ENCODE results near the gene OR7A10.

OR7A10 gene

DNA sequence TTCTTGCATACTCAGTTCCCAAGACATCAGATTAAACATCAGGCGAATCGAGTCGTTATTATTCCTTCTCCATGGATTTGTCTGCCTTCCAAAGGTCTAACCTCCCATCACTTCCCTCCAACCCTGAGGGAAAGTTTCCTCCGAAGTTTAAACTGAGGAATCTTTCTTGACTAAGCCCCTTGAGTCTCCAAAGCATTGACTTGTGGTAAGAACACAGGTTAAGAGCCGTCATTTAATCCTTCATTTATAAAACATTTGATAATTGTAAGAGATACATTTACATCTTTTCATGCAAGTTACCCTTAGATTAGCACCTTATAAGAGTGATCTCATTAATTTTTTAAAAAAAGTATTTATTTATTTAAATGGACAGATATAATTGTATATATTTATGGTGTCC is at the start of gene OR7A10:
TSS of gene OR7A10 (minus strand) at position 101 of the 400 bp plus-strand sequence. CDS start 7,045 bp downstream, outside the sequence.
- no peak for DNase-seq (ENCODE audit: low read depth)

DNA sequence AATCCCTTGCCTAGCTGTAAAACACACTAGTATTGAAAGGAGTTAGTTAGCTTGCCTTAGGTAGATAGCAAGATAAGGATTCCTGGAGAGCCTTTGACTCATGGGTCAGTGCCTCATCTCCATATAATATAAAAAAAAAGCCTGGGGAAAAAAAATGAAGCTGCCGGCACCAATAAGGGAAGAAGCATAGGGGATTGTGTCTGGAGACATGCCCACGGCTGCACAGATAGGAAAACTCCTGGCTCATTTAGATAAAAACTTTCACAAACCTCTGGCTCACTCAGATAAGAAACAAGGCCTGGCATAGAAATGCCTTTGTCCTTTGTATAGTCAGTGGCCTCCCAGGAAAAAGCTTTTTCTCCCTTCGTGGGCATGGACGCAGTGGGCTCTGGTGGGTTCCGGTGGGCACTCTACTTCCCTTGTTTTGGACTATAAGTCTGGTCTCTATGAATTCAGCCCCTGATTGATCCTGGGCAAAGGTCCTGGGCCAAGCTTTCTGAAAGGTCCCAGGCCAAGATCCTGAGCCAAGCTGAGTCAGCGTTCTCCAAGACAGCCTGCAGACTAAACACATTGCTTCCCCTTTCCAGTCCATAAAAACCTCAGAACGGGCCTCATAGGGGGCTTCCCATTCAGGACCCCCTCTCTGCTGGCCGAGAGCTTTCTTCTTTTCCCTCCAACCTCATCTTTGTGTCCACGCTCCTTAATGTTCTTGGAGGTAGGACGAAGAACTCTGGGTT is 42.1 kb upstream of the OR7A10 start:
- no peak for DNase-seq (ENCODE audit: low read depth)

DNA sequence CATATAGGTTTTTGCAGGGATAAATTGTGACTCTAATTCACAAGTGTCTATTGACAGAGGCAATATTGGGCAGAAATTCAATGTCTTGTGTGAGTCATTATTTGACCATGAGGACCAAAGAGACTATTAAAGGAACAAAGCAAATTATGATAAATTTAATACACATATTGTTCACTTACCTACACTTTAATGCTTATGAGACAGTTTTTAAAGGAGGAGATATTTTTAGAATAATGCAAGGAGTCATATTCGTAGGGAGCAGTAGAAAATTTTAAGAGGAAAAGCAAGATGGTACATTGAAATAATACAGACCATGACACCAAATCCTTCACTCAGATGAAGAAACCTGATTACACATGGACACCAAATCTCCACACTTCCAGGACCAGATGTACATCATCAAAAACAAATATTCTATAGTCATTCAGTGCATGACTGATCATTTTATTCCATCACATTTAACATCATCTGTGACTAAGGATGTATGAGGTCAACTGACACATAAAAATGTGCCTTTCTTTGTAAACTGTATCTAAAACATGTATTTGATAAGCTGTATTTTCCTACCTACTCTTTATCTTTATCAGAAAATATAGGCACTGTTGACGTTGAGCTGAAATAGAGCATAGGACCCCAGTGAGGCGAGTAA is 41.4 kb upstream of the OR7A10 start:
- no peak for DNase-seq (ENCODE audit: low read depth)

DNA sequence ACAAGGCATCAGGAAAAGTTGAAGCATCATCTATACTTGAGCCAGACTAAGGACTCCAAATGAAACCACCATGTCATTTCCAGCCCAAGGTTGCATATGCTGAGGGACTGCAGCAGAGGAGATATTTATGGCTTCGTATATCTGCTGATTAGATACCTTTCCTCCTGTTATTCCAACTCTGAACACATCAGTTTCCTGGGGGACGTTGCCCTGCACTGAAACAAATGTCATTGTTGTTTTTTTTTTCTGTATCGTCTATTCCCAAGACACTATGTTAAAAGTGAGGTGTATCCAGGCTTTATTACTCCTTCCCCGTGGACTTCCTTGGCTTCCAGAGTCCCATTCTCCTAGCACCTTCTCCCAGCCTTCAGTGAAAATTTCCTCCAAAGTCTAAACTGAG is 37.3 kb upstream of the OR7A10 start, which contains the start of gene OR7A17:
TSS of gene OR7A17 (minus strand) at position 101 of the 400 bp plus-strand sequence. CDS start 4,777 bp downstream, outside the sequence.
- DNase-seq (ENCODE audit: low read depth), result no peak

DNA sequence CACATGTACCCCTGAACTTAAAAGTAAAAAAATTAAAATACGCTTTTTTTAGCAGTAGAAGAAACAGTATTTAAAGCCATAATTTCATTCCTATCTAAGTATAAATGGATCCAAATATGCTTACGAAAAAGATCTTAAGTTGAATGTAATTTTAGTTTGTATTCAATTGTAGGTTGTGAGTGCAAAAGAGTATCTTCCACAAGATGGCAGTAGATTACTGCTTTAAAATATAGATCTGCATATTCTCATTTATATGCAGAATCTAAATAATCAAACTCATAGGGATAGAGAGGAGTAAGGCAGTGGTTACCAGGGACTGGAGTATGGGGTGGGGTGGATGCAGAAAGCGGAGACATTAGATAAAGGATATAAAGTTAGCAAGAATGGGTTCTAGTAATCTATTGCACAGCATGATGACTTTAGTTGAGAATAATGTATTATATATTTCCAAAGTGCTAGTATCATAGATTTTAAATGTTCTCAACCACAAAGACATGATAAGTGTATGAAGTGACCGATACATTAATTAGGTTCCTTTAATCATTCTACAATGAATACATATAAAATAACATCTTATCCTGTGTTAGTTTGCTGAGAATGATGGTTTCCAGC is 23.0 kb upstream of the OR7A10 start:
- no peak for DNase-seq (ENCODE audit: low read depth)

DNA sequence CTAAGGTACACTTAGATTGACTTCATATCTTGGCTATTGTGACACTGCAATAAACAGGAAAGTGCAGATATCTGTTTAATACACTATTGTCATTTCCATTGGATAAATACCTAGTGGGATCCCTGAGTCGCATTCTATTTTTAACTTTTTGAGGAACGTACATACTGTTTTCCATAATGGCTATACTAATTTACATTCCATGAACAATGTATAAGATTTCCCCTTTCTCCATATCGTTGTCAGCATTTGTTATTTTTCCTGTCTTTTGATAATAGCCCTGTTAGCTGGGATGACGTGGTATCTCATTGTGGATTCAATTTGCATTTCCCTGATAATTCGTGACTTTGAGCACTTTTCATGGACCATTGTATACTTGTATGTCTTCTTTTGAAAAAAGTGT is 19.8 kb upstream of the OR7A10 start:
- no peak for DNase-seq (ENCODE audit: low read depth)

DNA sequence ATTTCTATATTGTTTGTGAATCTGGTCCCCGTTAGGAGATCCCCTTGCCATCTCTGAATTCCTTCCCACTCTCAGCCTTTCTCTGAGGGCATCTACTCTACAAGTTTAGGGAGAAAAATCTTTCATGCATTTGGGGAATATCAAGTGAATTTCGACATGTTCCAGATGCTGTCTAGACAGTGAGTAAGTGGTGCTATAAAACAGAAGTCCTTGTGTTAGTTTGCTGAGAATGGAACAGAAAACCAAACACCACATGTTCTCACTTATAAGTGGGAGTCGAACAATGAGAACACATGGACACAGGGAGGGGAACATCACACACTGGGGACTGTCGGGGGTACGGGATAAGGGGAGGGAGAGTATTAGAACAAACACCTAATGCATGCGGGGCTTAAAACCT is 5.1 kb downstream of the OR7A10 start:
- DNase-seq (ENCODE audit: low read depth), result no peak

DNA sequence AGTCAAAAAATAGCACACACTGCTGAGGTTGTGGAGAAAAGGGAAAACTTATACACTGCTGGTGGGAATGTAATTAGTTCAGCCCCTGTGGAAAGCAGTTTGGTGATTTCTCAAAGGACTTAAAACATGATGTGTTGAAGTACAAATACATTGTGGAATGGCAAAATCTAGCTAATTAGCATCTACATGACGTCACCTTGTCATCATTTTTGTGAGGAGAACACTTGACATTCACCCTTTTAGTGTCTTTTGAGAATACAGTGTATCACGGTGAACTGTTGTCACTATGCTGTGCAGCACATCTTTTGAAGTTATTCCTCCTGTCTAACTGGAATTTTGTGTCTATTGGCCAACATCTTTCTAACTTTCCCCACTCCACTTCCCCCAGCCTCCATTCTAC is 5.6 kb downstream of the OR7A10 start:
- no peak for DNase-seq (ENCODE audit: low read depth)

DNA sequence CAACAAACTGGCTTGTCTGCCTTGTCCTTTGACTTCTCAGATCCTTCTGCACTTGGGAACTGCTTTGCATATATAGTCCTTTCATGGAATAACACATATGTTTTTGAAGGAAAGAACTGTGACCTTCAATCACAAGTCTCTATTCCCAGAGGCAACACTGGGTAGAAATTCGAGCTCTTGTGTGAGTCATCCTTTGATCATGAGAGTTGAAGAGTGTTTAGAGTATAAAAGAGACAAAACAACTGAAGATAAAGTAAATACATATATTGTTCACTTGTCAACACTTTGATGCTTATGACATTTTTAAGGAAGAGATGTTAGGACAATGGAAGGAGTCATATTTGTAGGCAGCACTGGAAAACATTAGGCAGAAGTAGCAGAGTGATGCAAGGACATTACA is 8.5 kb downstream of the OR7A10 start:
- no peak for DNase-seq (ENCODE audit: low read depth)

DNA sequence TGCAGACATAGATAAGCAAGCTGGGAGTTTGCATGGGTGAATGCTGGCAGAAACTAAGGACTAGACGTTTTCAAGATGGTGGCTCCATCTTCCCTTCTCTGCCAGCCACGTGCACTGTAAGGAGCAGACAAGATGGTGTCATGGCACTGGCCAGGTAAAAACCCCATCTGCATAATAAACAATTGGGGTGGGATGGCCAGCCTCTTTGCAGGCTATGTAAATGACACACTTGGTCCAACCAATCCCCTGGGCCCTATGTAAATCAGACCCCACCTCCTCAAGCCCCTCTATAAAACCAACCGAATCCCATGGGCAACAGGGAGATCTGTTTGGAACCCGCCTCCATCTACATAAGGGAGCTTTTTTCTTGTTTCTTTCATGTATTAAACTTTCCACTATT is 11.3 kb downstream of the OR7A10 start:
- DNase-seq (ENCODE audit: low read depth), result no peak

DNA sequence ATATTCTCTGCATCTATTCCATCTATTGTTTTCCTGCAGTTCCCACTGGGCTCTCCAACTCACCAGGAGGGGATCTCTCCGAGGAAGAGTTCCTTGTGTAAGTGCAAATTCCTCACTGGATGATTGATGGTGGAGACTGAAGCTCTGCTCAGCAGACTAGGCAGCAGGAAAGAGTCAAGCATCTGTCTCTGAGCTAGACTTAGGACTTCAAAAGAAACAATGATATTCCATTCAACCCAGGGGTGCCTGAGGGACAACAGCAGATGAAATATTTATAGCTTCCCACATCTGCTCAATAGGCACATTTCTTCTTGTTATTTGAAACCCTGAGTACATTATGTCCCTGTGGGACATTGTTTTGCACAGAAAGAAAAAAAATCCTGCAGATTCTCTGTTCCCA is 13.7 kb downstream of the OR7A10 start, which contains the start of the genes OR7A5 and OR7C1:
TSS of gene OR7A5 (minus strand) at position 175 of the 400 bp plus-strand sequence. CDS start 6,944 bp downstream, outside the sequence.
TSS of gene OR7C1 (minus strand) at position 175 of the 400 bp plus-strand sequence. CDS start 35,049 bp downstream, outside the sequence.
- no peak for DNase-seq (ENCODE audit: low read depth)

DNA sequence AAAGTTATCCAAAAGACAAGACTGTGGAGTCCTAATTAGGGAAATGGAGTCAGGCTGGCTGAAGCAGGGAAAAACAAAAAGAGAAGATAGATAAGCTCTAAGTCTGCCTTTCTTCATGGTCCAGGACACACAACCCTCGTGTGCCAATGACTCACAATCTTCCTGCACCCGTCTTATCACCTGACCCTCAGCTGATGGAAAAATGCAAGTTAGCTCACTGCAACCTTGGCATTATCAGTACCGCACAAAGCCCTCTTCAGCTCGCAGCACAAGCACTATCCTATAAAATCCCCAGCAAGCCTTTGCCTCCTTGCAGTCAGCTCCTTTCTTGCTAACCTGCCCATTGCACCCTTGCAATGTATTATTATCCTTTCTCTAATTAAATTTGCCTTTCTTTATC is 18.0 kb downstream of the OR7A10 start:
- DNase-seq (ENCODE audit: low read depth), result no peak

DNA sequence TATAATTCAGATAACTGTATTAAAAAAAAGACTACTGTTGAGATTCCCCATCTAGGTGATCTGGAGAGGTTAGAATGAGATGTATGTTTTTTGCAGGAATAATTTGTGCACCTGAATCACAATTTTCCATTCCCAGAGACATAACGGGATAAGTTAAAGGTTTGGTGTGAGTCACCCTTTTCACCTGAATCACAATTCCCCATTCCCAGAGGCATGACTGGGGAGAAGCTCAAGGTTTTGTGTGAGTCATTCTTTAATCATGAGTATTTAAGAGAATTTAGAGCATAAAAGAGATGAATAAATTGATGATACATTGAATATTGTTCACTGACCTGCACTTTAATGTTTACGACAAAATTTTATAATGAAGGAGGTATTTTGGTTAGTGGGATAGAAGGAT is 22.7 kb downstream of the OR7A10 start:
- no peak for DNase-seq (ENCODE audit: low read depth)

DNA sequence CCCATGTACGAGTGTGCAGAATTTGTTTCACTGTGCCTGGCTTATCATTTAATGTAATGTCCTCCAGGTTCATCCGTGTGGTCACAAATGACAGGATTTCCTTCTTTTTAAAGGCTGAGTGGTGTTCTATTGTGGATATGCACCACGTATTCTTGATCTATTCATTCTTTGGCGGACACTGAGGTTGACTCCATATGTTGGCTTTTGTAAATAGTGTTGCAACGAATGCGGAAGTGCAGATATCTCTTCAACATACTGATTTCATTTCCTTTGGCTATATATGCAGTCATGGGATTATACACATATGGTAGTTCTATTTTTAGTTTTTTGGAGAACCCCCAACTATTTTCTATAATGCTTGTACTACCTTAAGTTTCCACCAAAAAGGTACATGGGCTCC is 26.8 kb downstream of the OR7A10 start:
- DNase-seq (ENCODE audit: low read depth), result no peak

DNA sequence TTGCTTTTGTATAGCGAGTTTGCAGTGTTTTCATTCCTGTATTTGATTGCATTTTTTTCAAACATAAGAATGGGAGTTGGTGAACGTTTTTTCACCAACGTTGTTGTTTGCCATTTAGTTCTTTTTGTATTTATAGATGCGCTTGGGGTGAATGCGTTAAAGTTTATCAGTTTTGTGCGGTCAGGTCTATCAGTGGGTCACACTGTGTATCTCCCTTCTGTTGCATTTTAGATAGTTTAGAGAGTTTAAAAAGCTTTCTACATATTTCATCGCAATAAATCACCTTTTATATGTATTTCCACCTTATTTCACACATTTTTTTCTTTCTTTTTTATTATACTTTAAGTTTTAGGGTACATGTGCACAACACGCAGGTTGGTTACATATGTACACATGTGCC is 30.1 kb downstream of the OR7A10 start:
- no peak for DNase-seq (ENCODE audit: low read depth)

DNA sequence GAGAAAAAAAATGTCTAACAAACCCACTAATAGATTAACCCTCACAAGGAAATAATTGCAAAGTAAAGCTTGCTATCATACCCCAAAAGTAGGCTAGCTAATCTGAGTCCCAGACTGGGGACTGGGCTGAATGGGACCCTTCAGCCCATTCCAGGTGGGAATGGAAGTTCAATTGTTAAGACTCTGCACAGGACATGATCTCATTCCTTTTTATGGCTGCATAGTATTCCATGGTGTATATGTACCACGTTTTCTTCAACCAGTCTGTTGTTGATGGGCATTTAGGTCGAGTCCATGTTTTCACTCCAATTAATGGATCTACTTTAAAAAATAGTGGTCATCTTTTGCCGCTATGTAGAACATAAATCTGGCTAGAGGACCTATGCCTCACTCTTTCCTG is 31.7 kb downstream of the OR7A10 start:
- DNase-seq (ENCODE audit: low read depth), result no peak

DNA sequence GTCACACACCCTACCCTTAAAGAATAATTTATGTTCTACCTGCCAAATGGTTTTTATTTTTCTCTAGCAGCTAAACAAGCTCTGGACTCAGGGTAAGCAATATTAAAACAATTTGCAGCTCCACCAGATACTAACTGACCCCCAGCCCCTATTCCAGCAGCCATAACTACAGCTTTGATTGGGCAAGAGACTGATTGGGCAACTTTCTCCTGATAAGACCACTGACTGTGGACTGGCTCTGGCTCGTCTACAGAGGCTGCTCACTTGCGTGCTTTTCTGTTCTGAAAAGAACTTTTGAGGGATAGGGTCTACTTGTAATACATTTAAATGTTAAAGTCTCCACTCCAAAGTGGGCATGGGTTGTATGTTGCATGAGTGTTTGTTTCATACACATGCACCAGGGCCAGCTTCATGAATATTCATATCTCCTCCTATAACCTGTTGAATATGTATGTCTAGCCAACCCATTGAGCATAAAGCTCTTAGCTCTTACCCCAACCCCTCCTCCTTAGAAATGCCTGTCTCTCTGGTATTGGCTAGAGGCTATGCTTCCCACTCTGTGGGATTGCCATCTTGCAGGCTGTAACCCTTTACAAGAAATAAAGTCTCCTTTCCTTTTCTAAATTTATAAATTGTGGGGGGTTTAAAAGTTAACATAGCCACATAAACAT is 33.6 kb downstream of the OR7A10 start:
- no peak for DNase-seq (ENCODE audit: low read depth)

DNA sequence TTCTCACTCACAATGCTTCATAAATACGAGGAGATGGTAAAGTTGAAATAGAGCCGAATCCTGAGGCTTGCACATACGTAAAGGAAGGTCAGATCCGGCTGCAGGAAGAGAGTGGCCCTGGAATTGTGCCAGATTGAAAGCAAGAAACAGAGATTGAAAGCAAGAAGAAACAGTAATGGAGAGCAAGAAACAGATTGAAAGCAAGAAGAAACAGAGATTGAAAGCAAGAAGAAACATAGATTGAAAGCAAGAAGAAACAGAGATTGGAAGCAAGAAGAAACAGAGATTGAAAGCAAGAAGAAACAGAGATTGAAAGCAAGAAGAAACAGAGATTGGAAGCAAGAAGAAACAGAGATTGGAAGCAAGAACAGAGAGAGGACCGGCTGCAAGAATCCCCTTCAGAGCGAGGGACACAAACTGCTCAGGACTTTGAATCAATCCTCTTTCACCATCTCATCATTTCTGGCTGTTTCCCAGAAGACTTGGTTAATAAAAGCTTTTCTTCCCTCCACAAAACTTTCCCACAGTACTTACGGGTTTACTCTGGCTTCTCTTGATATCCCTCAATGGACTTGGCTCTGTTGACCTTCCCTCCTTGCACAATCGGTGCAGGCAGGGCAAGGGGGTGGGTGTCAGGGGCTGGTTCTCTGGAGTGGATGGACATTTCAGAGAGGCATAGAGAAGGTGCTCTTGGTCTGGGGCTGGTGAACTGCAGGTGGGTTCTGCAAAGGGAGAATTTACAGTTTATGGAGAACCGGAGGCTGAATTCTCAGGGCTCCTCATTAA is 39.3 kb downstream of the OR7A10 start:
- DNase-seq (ENCODE audit: low read depth), result no peak

DNA sequence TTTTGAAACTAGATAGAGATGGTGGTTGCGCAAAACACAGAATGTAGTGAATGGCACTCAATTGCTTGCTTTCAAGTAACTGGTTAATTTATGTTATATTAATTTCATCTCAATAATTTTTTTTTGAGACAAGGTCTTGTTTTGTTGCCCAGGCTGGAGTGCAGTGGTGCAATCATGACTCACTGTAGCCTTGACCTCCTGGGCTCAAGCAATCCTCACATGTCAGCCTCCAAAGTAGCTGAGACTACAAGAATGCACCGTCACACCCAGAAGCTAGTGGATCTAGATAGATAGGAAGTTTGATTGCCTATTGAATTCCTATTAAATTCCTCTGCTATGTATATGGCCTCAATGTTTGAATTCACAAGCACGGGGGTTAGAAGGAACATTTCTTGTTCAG is 44.0 kb downstream of the OR7A10 start:
- no peak for DNase-seq (ENCODE audit: low read depth)

DNA sequence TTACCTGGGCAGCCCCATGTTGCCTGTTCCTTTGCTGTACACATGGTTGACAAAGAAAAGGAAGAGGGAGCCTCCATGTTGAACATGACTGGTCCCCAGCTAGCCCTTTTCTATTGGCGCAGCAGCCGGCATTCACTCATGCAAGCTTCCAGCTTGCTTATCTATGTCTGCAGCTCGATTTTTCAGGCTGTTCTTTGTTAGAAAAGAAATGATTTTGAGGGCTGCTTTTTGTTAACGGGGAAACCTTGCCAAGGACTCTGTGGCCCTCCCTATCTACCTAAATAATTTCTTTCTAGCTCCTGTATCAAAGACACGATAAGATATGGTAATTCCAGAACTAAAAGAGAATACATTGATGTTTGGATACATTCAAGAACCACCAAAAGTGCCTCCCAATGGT is 50.0 kb downstream of the OR7A10 start:
- DNase-seq (ENCODE audit: low read depth), result no peak

DNA sequence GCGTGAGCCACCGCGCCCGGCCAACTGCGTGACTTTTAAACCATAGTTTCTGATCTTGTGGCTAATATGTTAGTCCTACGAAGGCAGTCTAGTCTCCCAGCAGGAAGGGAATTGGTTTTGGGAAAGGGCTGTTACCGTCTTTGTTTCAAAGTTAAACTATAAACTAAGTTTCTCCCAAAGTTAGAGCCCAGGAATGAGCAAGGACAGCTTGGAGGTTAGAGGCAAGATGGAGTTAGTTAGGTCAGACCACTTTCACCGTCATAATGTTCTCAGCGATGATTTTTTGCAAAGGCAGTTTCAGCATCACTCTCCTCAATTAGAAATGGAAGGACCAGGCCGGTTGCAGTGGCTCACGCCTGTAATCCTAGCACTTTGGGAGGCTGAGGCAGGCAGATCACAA is 52.7 kb downstream of the OR7A10 start:
- no peak for DNase-seq (ENCODE audit: low read depth)

All from stimulated activated CD8-positive, alpha-beta memory T cell treated with anti-CD3 and anti-CD28 coated beads, Interleukin-12 subunit alpha, Interleukin-12 subunit beta, amount 100 ng/mL, for 1 hour (primary cell).